C4-2B (cell line): ENCODE data around the gene AHRR.

Source experiments
- CTCF ChIP-seq: fragments of 450-650 bp; conservative IDR thresholded peaks from 2 replicates; pipeline ENCODE4 v1.5.1; 2017; ENCODE audit warnings: mild to moderate bottlenecking
- ZFX ChIP-seq: fragments of 450-650 bp; IDR thresholded peaks from 2 replicates; pipeline ENCODE4 v1.6.1; 2017

- no peak for TF ChIP-seq CTCF
- TF ChIP-seq ZFX: no peak
Observed at GRCh38 chr5:426392-426976, 105.0 kb downstream of the AHRR start.
